Ammon's horn (tissue), 1 donor: ENCODE measurements around the gene MDN1.

ENCODE experiments used
- DNase-seq: peaks from one replicate; pipeline ENCODE4 v3.0.0-alpha.2; 2016; ENCODE audit warnings: low spot score

The MDN1 gene

GRCh38 chr6:89597372-89597771, 222.2 kb downstream of the MDN1 start:
- no peak for DNase-seq

DNA sequence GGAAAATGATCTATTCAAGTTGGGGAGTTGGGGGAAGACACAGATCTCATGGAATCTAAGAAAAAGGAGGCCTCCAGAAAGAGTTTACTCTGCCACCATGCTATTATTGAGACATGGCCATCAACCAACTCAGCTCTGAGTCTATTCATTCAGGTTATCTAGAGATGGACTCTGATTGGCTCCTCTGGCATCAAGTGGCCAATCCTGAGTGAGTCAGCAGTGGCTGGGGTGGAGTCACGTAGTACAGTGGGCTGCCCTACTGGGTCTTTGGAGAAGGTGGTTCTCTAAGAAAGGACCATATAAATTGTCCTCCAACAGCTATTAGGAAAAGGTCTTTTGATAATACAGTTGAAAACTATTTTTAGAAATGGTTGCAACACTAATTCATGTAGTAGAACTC, 223.1 kb downstream of the MDN1 start:
- no peak for DNase-seq

DNA sequence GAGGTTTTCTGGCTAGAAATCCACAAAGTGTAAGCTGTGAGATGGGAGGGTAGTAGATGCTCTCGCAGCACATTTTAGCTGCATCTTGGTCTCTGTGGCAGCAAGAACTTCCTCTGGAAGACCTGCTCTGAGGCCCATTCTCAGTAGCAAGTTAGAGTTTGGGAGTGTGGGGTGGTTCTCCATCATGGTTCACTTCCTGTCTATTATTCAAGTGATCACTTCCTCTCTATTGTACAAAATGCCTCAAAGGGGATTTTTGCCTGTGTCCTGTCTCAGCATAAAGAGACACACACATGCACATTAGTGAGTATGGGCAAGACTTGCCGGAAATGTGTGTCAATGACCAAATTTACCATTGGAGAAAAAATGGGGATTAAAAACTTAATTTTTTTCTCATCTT, 223.5 kb downstream of the MDN1 start:
- DNase-seq: no peak
